ENCODE results near the gene POLR2B.

The POLR2B gene

GRCh38 chr4:56986192-56986591 lies 7.5 kb downstream of the POLR2B start:
- peaks cover 54% of the 10 kb centered on the region for H3K36me3 ChIP-seq (ENCODE audit: control insufficient read depth, insufficient read depth, low read length)
- H3K27ac ChIP-seq (ENCODE audit: low read depth, low read length) = no peak overlapping the region
- no peak overlapping the region for H3K4me3 ChIP-seq (ENCODE audit: low read depth, low read length)
- H3K27me3 ChIP-seq (ENCODE audit: control insufficient read depth, insufficient read depth, low read length) = no peaks in the 10 kb centered on the region
- no peaks in the 10 kb centered on the region; the same call in 1 of the 2 replicates for H3K4me1 ChIP-seq (ENCODE audit: control insufficient read depth, insufficient read depth, low read length)
- no peaks in the 10 kb centered on the region for H3K9me3 ChIP-seq (ENCODE audit: control insufficient read depth, insufficient read depth, low read depth, low read length)
- H3K9ac ChIP-seq (ENCODE audit: low read length) = no peak overlapping the region

- no peaks in the 10 kb centered on the region for H3K4me1 ChIP-seq (ENCODE audit: control insufficient read depth, insufficient read depth, low read length)
- no peaks in the 10 kb centered on the region for H3K9me3 ChIP-seq (ENCODE audit: control insufficient read depth, insufficient read depth, low read depth, low read length)
- no peak overlapping the region for H3K9ac ChIP-seq (ENCODE audit: low read length)
- H3K27ac ChIP-seq (ENCODE audit: low read depth, low read length) = no peak overlapping the region
- no peaks in the 10 kb centered on the region for H3K27me3 ChIP-seq (ENCODE audit: control insufficient read depth, insufficient read depth, low read length)
- H3K4me3 ChIP-seq (ENCODE audit: low read depth, low read length) = no peak overlapping the region
- H3K36me3 ChIP-seq (ENCODE audit: control insufficient read depth, insufficient read depth, low read length) = peaks cover 62% of the 10 kb centered on the region
Measured at GRCh38 chr4:56986952-56987351, 8.3 kb downstream of the POLR2B start.

DNA sequence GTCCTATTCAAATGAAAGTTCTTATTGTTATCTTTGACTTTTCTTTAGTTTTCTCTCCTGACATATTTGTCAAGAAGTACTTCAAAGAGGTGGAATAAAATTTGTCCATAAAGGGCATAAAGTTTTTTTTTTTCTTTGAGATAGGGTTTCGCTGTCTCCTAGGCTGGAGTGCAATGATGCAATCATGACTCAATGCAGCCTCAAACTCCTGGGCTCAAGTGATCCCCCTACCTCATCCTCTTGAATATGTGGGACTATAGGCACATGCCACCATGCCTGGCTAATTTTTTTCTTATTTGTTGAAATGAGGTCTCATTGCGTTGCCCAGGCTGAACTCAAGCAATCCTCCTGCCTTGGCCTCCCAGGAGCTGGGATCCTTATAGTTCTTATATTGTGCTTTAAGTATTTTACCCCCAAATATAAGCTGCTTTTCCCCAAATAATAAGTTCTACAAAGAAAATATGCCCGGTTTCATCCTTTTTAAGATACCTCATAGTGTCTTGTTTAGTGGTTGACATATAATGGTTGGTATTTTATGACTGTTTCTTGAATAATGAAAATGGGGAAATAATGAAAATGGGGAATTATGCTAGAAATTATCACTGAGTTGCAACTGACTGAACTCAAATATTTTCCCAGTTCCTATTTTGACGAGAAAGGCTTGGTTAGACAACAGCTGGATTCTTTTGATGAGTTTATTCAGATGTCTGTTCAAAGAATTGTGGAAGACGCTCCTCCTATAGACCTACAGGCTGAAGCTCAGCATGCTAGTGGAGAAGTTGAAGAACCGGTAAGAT lies 11.6 kb downstream of the POLR2B start:
- H3K4me1 ChIP-seq (ENCODE audit: control insufficient read depth, insufficient read depth, low read length) = no peaks in the 10 kb centered on the region
- H3K4me3 ChIP-seq (ENCODE audit: low read depth, low read length) = no peak overlapping the region
- no peaks in the 10 kb centered on the region for H3K9me3 ChIP-seq (ENCODE audit: control insufficient read depth, insufficient read depth, low read depth, low read length)
- H3K36me3 ChIP-seq (ENCODE audit: control insufficient read depth, insufficient read depth, low read length) = peaks cover 89% of the 10 kb centered on the region
- H3K9ac ChIP-seq (ENCODE audit: low read length) = no peak overlapping the region
- no peaks in the 10 kb centered on the region for H3K27me3 ChIP-seq (ENCODE audit: control insufficient read depth, insufficient read depth, low read length)
- 0 out of 2 replicates have a peak overlapping the region, but pooled peaks have one; percentile 47 for H3K27ac ChIP-seq (ENCODE audit: low read depth, low read length)

DNA sequence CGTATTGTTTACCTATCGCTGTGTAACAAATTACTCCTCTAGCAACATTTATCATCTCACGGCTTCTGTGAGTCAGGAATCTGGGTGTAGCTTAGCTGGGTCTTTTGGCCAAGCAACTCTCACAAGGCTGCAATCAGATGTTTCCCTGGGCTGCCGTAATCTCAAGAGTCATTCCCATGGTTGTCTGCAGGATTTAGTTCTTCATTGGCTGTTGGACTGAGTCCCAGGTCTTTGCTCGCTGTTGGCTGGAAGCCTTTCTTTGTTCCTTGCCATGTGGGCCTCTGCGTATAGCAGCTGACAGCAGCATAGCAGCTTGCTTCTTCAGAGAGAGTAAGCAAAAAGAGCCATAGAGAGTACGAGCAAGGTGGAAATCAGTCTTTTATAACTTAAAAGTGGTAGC lies 16.8 kb downstream of the POLR2B start:
- H3K4me1 ChIP-seq (ENCODE audit: control insufficient read depth, insufficient read depth, low read length) = no peaks in the 10 kb centered on the region
- H3K36me3 ChIP-seq (ENCODE audit: control insufficient read depth, insufficient read depth, low read length) = peaks cover 87% of the 10 kb centered on the region
- H3K9ac ChIP-seq (ENCODE audit: low read length) = no peak overlapping the region
- H3K4me3 ChIP-seq (ENCODE audit: low read depth, low read length) = no peak overlapping the region
- no peaks in the 10 kb centered on the region for H3K27me3 ChIP-seq (ENCODE audit: control insufficient read depth, insufficient read depth, low read length)
- no peak overlapping the region for H3K27ac ChIP-seq (ENCODE audit: low read depth, low read length)
- H3K9me3 ChIP-seq (ENCODE audit: control insufficient read depth, insufficient read depth, low read depth, low read length) = no peaks in the 10 kb centered on the region

DNA sequence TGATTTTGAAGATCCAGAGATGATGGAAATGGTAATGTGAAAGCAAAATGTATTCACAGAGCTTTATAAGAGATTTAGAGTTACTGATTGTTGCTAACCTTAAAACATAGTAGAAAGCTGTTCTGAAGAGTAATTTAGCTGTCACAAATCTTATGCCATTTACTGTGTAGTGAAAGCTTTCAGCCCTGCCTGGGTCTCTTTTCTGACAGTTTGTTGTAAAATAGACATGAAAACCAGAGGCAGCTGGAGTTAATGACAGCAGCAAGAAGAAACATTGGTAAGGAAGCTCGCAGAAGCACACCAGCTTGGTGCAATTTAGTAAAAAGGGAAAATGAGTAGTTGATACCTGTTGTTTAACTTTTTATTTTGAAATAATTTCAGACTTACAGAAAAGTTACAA lies 21.1 kb downstream of the POLR2B start:
- peaks cover 88% of the 10 kb centered on the region for H3K36me3 ChIP-seq (ENCODE audit: control insufficient read depth, insufficient read depth, low read length)
- no peak overlapping the region for H3K4me3 ChIP-seq (ENCODE audit: low read depth, low read length)
- H3K27me3 ChIP-seq (ENCODE audit: control insufficient read depth, insufficient read depth, low read length) = no peaks in the 10 kb centered on the region
- no peaks in the 10 kb centered on the region for H3K4me1 ChIP-seq (ENCODE audit: control insufficient read depth, insufficient read depth, low read length)
- no peak overlapping the region for H3K9ac ChIP-seq (ENCODE audit: low read length)
- no peaks in the 10 kb centered on the region for H3K9me3 ChIP-seq (ENCODE audit: control insufficient read depth, insufficient read depth, low read depth, low read length)
- no peak overlapping the region for H3K27ac ChIP-seq (ENCODE audit: low read depth, low read length)

DNA sequence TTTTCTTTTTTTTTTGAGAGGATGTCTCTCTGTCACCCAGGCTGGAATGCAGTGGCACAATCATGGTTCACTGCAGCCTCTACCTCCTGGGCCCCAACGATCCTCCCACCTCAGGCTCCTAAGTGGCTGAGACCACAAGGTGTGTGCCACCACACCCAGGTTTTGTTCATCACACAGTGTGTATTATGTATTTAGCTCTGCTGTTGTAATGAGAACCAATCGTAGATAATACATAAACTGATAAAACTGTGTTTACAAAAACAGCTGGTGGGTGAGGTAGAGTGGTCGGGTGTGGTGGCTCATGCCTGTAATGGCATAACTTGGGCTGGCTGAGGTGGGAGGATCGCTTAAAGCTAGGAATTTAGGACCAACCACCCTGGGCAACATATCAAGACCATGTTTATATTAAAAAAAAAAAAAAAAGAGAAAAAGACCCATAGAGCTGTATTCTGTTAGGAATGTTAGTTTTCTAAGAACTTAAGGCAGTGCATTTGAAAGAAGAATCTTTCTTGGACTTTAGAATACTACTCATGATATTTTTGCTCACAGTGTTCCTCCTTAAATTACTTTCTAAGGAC lies 34.9 kb downstream of the POLR2B start:
- no peak overlapping the region for H3K9ac ChIP-seq (ENCODE audit: low read length)
- H3K27ac ChIP-seq (ENCODE audit: low read depth, low read length) = no peak overlapping the region
- H3K4me1 ChIP-seq (ENCODE audit: control insufficient read depth, insufficient read depth, low read length) = no peaks in the 10 kb centered on the region
- H3K4me3 ChIP-seq (ENCODE audit: low read depth, low read length) = no peak overlapping the region
- H3K27me3 ChIP-seq (ENCODE audit: control insufficient read depth, insufficient read depth, low read length) = no peaks in the 10 kb centered on the region
- H3K9me3 ChIP-seq (ENCODE audit: control insufficient read depth, insufficient read depth, low read depth, low read length) = no peaks in the 10 kb centered on the region
- H3K36me3 ChIP-seq (ENCODE audit: control insufficient read depth, insufficient read depth, low read length) = peaks cover 85% of the 10 kb centered on the region

GRCh38 chr4:57018980-57019379 lies 40.3 kb downstream of the POLR2B start:
- Histone ChIP-seq H3K9ac (ENCODE audit: low read length) (no peak overlapping the region), H3K4me1 (ENCODE audit: control insufficient read depth, insufficient read depth, low read length) (no peaks in the 10 kb centered on the region), H3K36me3 (ENCODE audit: control insufficient read depth, insufficient read depth, low read length) (peaks cover 90% of the 10 kb centered on the region), H3K27ac (ENCODE audit: low read depth, low read length) (no peak overlapping the region), H3K4me3 (ENCODE audit: low read depth, low read length) (no peak overlapping the region), H3K9me3 (ENCODE audit: control insufficient read depth, insufficient read depth, low read depth, low read length) (no peaks in the 10 kb centered on the region), H3K27me3 (ENCODE audit: control insufficient read depth, insufficient read depth, low read length) (no peaks in the 10 kb centered on the region)

- Histone ChIP-seq H3K9ac (ENCODE audit: low read length) (no peak overlapping the region), H3K36me3 (ENCODE audit: control insufficient read depth, insufficient read depth, low read length) (peaks cover 94% of the 10 kb centered on the region), H3K4me3 (ENCODE audit: low read depth, low read length) (no peak overlapping the region), H3K9me3 (ENCODE audit: control insufficient read depth, insufficient read depth, low read depth, low read length) (no peaks in the 10 kb centered on the region), H3K27ac (ENCODE audit: low read depth, low read length) (no peak overlapping the region), H3K4me1 (ENCODE audit: control insufficient read depth, insufficient read depth, low read length) (no peaks in the 10 kb centered on the region), H3K27me3 (ENCODE audit: control insufficient read depth, insufficient read depth, low read length) (no peaks in the 10 kb centered on the region)
Measured at GRCh38 chr4:57020467-57021101, 41.9 kb downstream of the POLR2B start.

GRCh38 chr4:57023104-57023503 lies 44.4 kb downstream of the POLR2B start:
- Histone ChIP-seq H3K27ac (ENCODE audit: low read depth, low read length) (no peak overlapping the region), H3K36me3 (ENCODE audit: control insufficient read depth, insufficient read depth, low read length) (peaks cover 98% of the 10 kb centered on the region), H3K27me3 (ENCODE audit: control insufficient read depth, insufficient read depth, low read length) (no peaks in the 10 kb centered on the region), H3K4me3 (ENCODE audit: low read depth, low read length) (no peak overlapping the region), H3K9me3 (ENCODE audit: control insufficient read depth, insufficient read depth, low read depth, low read length) (no peaks in the 10 kb centered on the region), H3K4me1 (ENCODE audit: control insufficient read depth, insufficient read depth, low read length) (no peaks in the 10 kb centered on the region), H3K9ac (ENCODE audit: low read length) (no peak overlapping the region)

GRCh38 chr4:57034520-57034919 lies 55.8 kb downstream of the POLR2B start:
- Histone ChIP-seq H3K4me1 (ENCODE audit: control insufficient read depth, insufficient read depth, low read length) (peaks cover 8% of the 10 kb centered on the region), H3K27me3 (ENCODE audit: control insufficient read depth, insufficient read depth, low read length) (no peaks in the 10 kb centered on the region), H3K27ac (ENCODE audit: low read depth, low read length) (no peak overlapping the region), H3K4me3 (ENCODE audit: low read depth, low read length) (no peak overlapping the region), H3K9me3 (ENCODE audit: control insufficient read depth, insufficient read depth, low read depth, low read length) (no peaks in the 10 kb centered on the region), H3K9ac (ENCODE audit: low read length) (no peak overlapping the region), H3K36me3 (ENCODE audit: control insufficient read depth, insufficient read depth, low read length) (peaks cover 31% of the 10 kb centered on the region)

- H3K4me3 ChIP-seq (ENCODE audit: low read depth, low read length) = 0 out of 2 replicates have a peak overlapping the region, but pooled peaks have one; percentile 32
Measured at GRCh38 chr4:57037982-57038604, 59.4 kb downstream of the POLR2B start.

More at GRCh38 chr4:57037982-57038604, 59.4 kb downstream of the POLR2B start:
- Histone ChIP-seq H3K9me3 (ENCODE audit: control insufficient read depth, insufficient read depth, low read depth, low read length) (no peaks in the 10 kb centered on the region), H3K27ac (ENCODE audit: low read depth, low read length) (no peak overlapping the region), H3K4me1 (ENCODE audit: control insufficient read depth, insufficient read depth, low read length) (peaks cover 15% of the 10 kb centered on the region), H3K9ac (ENCODE audit: low read length) (no peak overlapping the region), H3K27me3 (ENCODE audit: control insufficient read depth, insufficient read depth, low read length) (no peaks in the 10 kb centered on the region), H3K36me3 (ENCODE audit: control insufficient read depth, insufficient read depth, low read length) (0 out of 2 replicates have a peak, but pooled peaks cover 1% of the 10 kb centered on the region)

All from HUES6 (cell line).